H1 (cell line): ENCODE data around the gene BZW2. TPM values are rescaled to one million over a fixed set of nuclear protein-coding genes. Genes with fewer than 3 reads are reported as not detected.

Source experiments
- CTCF ChIA-PET: fragments of 300-600 bp; sonication (Branson Sonifier 250); formaldehyde crosslinking; loops from one replicate; lab custom pipeline; 2021; ENCODE audit not compliant: partially characterized antibody; lab: Charles Lee
- POLR2A ChIA-PET: fragments of 300-600 bp; sonication (Branson Sonifier 250); formaldehyde crosslinking; loops from one replicate; lab custom pipeline; 2021; ENCODE audit warnings: inconsistent platforms; ENCODE audit not compliant: partially characterized antibody; lab: Charles Lee
- DNase-seq, 2 experiments: peaks; one replicate each; pipeline versions ENCODE4 v3.0.0 to v3.0.0-alpha.2; 2010 to 2022; ENCODE audit warnings: low spot score in 2 of 2, low read depth in 1 of 2, mixed read lengths in 1 of 2
- FAIRE-seq: peaks from 2 replicates; lab custom pipeline; 2011; peaks lifted over from hg19 to GRCh38; lab: Jason Lieb, UNC
- H2AFZ ChIP-seq: 2 replicates; pipeline ENCODE4 v1.8.1; 2012; ENCODE audit warnings: low read length, inconsistent platforms
- H2AK5ac ChIP-seq: 2 replicates; pipeline ENCODE4 v1.6.1; 2013; ENCODE audit warnings: low read depth, low read length
- H2BK120ac ChIP-seq: replicated peaks from 2 replicates; pipeline ENCODE3; 2013; ENCODE audit warnings: low read depth, low read length, inconsistent platforms
- H2BK12ac ChIP-seq: 2 replicates; pipeline ENCODE4 v1.6.1; 2013; ENCODE audit warnings: low read depth, low read length
- H2BK15ac ChIP-seq: 2 replicates; pipeline ENCODE4 v1.6.1; 2013; ENCODE audit warnings: low read length
- H2BK20ac ChIP-seq: 2 replicates; pipeline ENCODE4 v1.6.1; 2013; ENCODE audit warnings: low read length
- H2BK5ac ChIP-seq: 2 replicates; pipeline ENCODE4 v1.6.1; 2013; ENCODE audit warnings: low read depth, low read length
- H3K14ac ChIP-seq: 2 replicates; pipeline ENCODE4 v1.6.1; 2013; ENCODE audit warnings: inconsistent platforms; ENCODE audit not compliant: insufficient read length
- H3K18ac ChIP-seq: 2 replicates; pipeline ENCODE4 v1.6.1; 2013; ENCODE audit warnings: low read length; ENCODE audit errors: extremely low read depth
- H3K23ac ChIP-seq: 2 replicates; pipeline ENCODE4 v1.6.1; 2013; ENCODE audit warnings: inconsistent platforms; ENCODE audit not compliant: insufficient read length
- H3K23me2 ChIP-seq: 2 replicates; pipeline ENCODE4 v1.6.1; 2013; ENCODE audit warnings: low read depth, low read length
- H3K27ac ChIP-seq: 2 replicates; pipeline ENCODE4 v1.6.1; 2011; ENCODE audit warnings: low read depth, low read length, inconsistent platforms
- H3K27me3 ChIP-seq, 4 experiments: replicated peaks in 1 of 4; 1 replicate in 1 of 4; 2 replicates in 3 of 4; pipeline versions ENCODE4 v1.6.1 to v1.8.1; 2011 to 2013; ENCODE audit warnings: low read length in 3 of 4, mild to moderate bottlenecking in 3 of 4, inconsistent platforms in 2 of 4, mixed read lengths in 2 of 4, moderate library complexity in 1 of 4; ENCODE audit not compliant: control insufficient read depth in 3 of 4, insufficient read depth in 3 of 4; ENCODE audit errors: extremely low read depth in 1 of 4
- H3K36me3 ChIP-seq, 4 experiments: 2 replicates each; pipeline versions ENCODE4 v1.6.1 to v1.8.1; 2011 to 2013; ENCODE audit warnings: mild to moderate bottlenecking in 4 of 4, low read length in 3 of 4, moderate library complexity in 2 of 4, control low read depth in 1 of 4, inconsistent platforms in 1 of 4; ENCODE audit not compliant: insufficient read depth in 4 of 4, control insufficient read depth in 2 of 4
- H3K4ac ChIP-seq: replicated peaks from 2 replicates; pipeline ENCODE3; 2013; ENCODE audit warnings: low read length, low read depth, mixed read lengths, inconsistent platforms; ENCODE audit not compliant: insufficient read length
- H3K4me1 ChIP-seq, 4 experiments: replicated peaks in 1 of 4; 1 replicate in 1 of 4; 2 replicates in 3 of 4; pipeline versions ENCODE4 v1.6.1 to v1.8.1; 2011 to 2013; ENCODE audit warnings: low read length in 3 of 4, inconsistent platforms in 2 of 4, mixed read lengths in 1 of 4; ENCODE audit not compliant: insufficient read depth in 4 of 4, control insufficient read depth in 3 of 4
- H3K4me2 ChIP-seq, 2 experiments: 2 replicates each; pipeline versions ENCODE4 v1.6.1 to v1.8.1; 2011 to 2013; ENCODE audit warnings: low read depth in 2 of 2, low read length in 2 of 2, control low read depth in 1 of 2, inconsistent platforms in 1 of 2, mild to moderate bottlenecking in 1 of 2; ENCODE audit not compliant: insufficient read depth in 1 of 2
- H3K4me3 ChIP-seq, 4 experiments: fragments of 200-600, 300-600 bp in 1 of 4; sonication (generic), shearing (Covaris generic), sonication (Bioruptor Twin) in 1 of 4; 2 replicates each; pipeline versions ENCODE4 v1.5.1 to v1.8.1; 2011 to 2016; ENCODE audit warnings: low read length in 4 of 4, low read depth in 3 of 4, control low read depth in 2 of 4, inconsistent platforms in 2 of 4, mild to moderate bottlenecking in 2 of 4, mixed read lengths in 1 of 4, moderate library complexity in 1 of 4; ENCODE audit not compliant: insufficient read depth in 2 of 4; ENCODE audit errors: extremely low read depth in 1 of 4
- H3K56ac ChIP-seq: replicated peaks from 2 replicates; pipeline ENCODE3; 2013; ENCODE audit warnings: low read depth, mild to moderate bottlenecking, mixed read lengths, low read length, inconsistent platforms; ENCODE audit not compliant: insufficient read length
- H3K79me1 ChIP-seq: 2 replicates; pipeline ENCODE4 v1.6.1; 2013; ENCODE audit warnings: low read depth, low read length, control low read depth
- H3K79me2 ChIP-seq, 2 experiments: 2 replicates each; pipeline versions ENCODE4 v1.6.1 to v1.8.1; 2012 to 2013; ENCODE audit warnings: low read length in 2 of 2, mild to moderate bottlenecking in 2 of 2, inconsistent platforms in 1 of 2; ENCODE audit not compliant: insufficient read depth in 2 of 2, control insufficient read depth in 1 of 2
- H3K9ac ChIP-seq, 4 experiments: replicated peaks in 1 of 4; 1 replicate in 1 of 4; 2 replicates in 3 of 4; pipeline versions ENCODE4 v1.6.1 to v1.8.1; 2011 to 2013; ENCODE audit warnings: low read depth in 3 of 4, low read length in 3 of 4, control low read depth in 2 of 4, mild to moderate bottlenecking in 2 of 4, moderate library complexity in 2 of 4, inconsistent platforms in 1 of 4; ENCODE audit errors: extremely low read depth in 1 of 4
- H3K9me3 ChIP-seq, 2 experiments: 2 replicates each; pipeline versions ENCODE4 v1.6.1 to v1.8.1; 2012 to 2013; ENCODE audit warnings: mild to moderate bottlenecking in 2 of 2, moderate library complexity in 2 of 2, control low read depth in 1 of 2, inconsistent platforms in 1 of 2, low read depth in 1 of 2, low read length in 1 of 2, mixed read lengths in 1 of 2; ENCODE audit not compliant: insufficient read depth in 2 of 2
- H4K20me1 ChIP-seq, 2 experiments: replicated peaks in 1 of 2; 2 replicates each; pipeline versions ENCODE3 to v1.8.1; 2011 to 2013; ENCODE audit warnings: inconsistent platforms in 2 of 2, low read length in 2 of 2, mild to moderate bottlenecking in 1 of 2; ENCODE audit not compliant: insufficient read depth in 2 of 2, control insufficient read depth in 1 of 2
- H4K5ac ChIP-seq: 2 replicates; pipeline ENCODE4 v1.6.1; 2013; ENCODE audit warnings: low read length, low read depth, mixed read lengths, inconsistent platforms; ENCODE audit not compliant: insufficient read length
- H4K8ac ChIP-seq: 2 replicates; pipeline ENCODE4 v1.8.0; 2013; ENCODE audit warnings: mild to moderate bottlenecking, moderate library complexity, low read length, inconsistent platforms; ENCODE audit not compliant: insufficient read depth; ENCODE audit errors: extremely low read depth
- H4K91ac ChIP-seq: replicated peaks from 2 replicates; pipeline ENCODE3; 2013; ENCODE audit warnings: low read length, mixed read lengths, inconsistent platforms; ENCODE audit not compliant: insufficient read length
- RAD21 ChIP-seq, 2 experiments: IDR thresholded peaks in 1 of 2; conservative IDR thresholded peaks in 1 of 2; 2 replicates each; pipeline ENCODE4 v1.6.1; 2011; ENCODE audit warnings: low read depth in 2 of 2, low read length in 2 of 2, improper control_type of control experiment in 1 of 2, inconsistent platforms in 1 of 2, mild to moderate bottlenecking in 1 of 2, moderate library complexity in 1 of 2
- TEAD4 ChIP-seq: IDR thresholded peaks from 2 replicates; pipeline ENCODE4 v1.6.1; 2012; ENCODE audit warnings: low read depth, low read length, inconsistent platforms, mixed read lengths
- WGBS, 2 experiments: shearing (Covaris generic) in 1 of 2; methylation state at CpG; one replicate each; pipeline versions ENCODE4 v1.1.6 to v1.1.7; 2013 to 2015; ENCODE audit warnings: low lambda C conversion rate in 2 of 2, mixed read lengths in 2 of 2, inconsistent platforms in 1 of 2, low coverage in 1 of 2, missing lambda C conversion rate in 1 of 2; ENCODE audit not compliant: insufficient replicate concordance in 2 of 2, insufficient coverage in 1 of 2, insufficient read length in 1 of 2; ENCODE audit errors: extremely low coverage in 1 of 2, missing lambda C conversion rate in 1 of 2; 5-methylcytosine and 5-hydroxymethylcytosine counted together
- polyA plus RNA-seq, 7 experiments: library from polyadenylated mRNA; depleted of rRNA in 3 of 7; stranded (reverse) in 5 of 7; unstranded in 2 of 7; fragments of >200 nt in 5 of 7; fragments of 200-250 nt in 2 of 7; gene quantifications; 1 replicate in 5 of 7; 2 replicates in 1 of 7; 4 replicates in 1 of 7; pipeline versions ENCODE4 v1.2.1 to v1.2.3, GENCODE V29; 2011 to 2013; ENCODE audit warnings: missing spikeins in 2 of 7, mixed read lengths in 2 of 7
- total RNA-seq: library from RNA; stranded (reverse); fragmentation: NEBNext Ultra II Directional; extraction: Animal tissue kit (Norgen Biotek cat#: 25700); gene quantifications from 2 replicates; pipeline ENCODE4 v1.2.1, GENCODE V29; 2021

BZW2 gene
- total and polyA plus RNA-seq, 2 of the 8 experiments (the other 6 are each of a cell fraction or from before 2014, with no cell fraction given): 32.3 to 103 TPM

DNA sequence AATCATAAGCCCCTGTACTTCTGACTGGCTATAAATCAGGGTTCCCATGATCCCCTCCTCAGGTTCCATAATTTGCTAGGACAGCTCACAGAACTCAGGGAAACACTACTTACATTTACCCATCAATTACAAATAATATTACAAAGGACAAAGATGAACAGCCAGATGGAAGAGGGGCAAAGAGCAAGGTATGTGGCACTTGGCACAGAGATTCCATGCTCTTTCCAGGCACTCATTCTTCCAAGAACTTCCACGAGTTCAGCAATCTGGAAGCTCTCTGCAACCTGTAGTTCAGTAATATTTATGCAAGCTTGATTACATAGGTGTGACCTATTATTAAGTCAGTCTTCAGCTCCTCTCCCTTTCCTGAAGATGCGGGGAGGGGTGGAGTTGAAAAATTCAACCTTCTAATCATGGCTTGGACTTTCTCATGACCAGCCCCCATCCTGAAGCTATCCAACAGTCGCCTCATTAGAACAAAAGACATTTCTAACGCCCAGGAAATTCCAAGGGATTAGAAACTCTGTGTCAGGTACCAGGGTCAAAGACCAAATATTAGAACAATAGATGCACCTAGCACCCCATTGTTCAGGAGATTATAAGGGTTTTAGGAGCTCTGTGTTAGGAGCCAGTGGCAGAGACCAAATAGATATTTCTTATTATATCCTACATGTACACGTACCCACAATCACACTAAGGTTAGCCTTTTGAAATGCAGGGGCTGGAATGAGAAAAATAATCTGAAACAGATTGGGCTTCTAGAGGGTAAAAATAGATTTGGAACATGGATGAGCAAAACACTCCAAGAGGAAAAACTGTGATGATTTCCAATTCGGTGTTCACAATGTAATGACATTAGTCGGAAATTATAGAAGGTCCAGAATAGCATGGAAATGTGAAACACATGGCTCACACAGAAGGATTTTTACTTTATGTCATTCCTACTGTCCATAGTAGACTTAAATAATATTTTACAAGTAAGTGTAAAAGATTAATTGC lies 7.4 kb upstream of the BZW2 start:
- no peaks in the 10 kb centered on the region for H4K20me1 ChIP-seq
- H4K8ac ChIP-seq: no peak overlapping the region
- H3K4me2 ChIP-seq: peak overlapping the region in 1 of 2 experiments; percentile 24; a peak in 1 of 4 replicates
- DNase-seq (no peak), FAIRE-seq (no peak)
- H2BK20ac ChIP-seq: no peak overlapping the region
- no peak overlapping the region for H3K56ac ChIP-seq
- no peak overlapping the region for H3K23ac ChIP-seq
- H4K91ac ChIP-seq: no peak overlapping the region
- no peak overlapping the region for H3K18ac ChIP-seq
- POLR2A ChIA-PET: no interaction called here
- peaks cover 0 to 11% of the 10 kb centered on the region in 2 experiments; a peak in 2 of 4 replicates for H3K79me2 ChIP-seq
- H3K27me3 ChIP-seq: no peaks in the 10 kb centered on the region
- no peak overlapping the region for H2BK120ac ChIP-seq
- WGBS, 2 experiments: 86% methylated on average over 7 of the region's 7 CpGs; no CpG with 5 or more reads in 1 of the 2 experiments
- H3K79me1 ChIP-seq: no peaks in the 10 kb centered on the region
- H3K14ac ChIP-seq: no peak overlapping the region
- H2BK15ac ChIP-seq: no peak overlapping the region
- no peaks in the 10 kb centered on the region for H3K9me3 ChIP-seq
- H4K5ac ChIP-seq: no peak overlapping the region
- no peak overlapping the region for H3K9ac ChIP-seq
- CTCF ChIA-PET: interaction anchor here (0.9 kb wide), 1 partner anchor 49 kb away, joined by 4 read pairs; no protein-coding TSS in a partner anchor
- H3K36me3 ChIP-seq: peaks cover 0 to 2% (median 0%) of the 10 kb centered on the region in 4 experiments; a peak in 1 of 8 replicates
- H2BK12ac ChIP-seq: no peak overlapping the region
- H3K23me2 ChIP-seq: no peaks in the 10 kb centered on the region
- no peak overlapping the region for H2AK5ac ChIP-seq
- H3K4ac ChIP-seq: no peak overlapping the region
- no peak overlapping the region for H3K4me3 ChIP-seq
- H3K4me1 ChIP-seq: peaks cover 0 to 2% (median 0%) of the 10 kb centered on the region in 4 experiments; a peak in 2 of 7 replicates
- H2BK5ac ChIP-seq: no peak overlapping the region
- TF ChIP-seq TEAD4 (peak; percentile 42; the same call in 1 of the 2 replicates), RAD21 (IDR thresholded peaks at IDR 0.05 in 1 of 2, conservative IDR thresholded peaks at IDR 0.05 in 1 of 2; ENCODE audit: low read depth in 2 of 2, low read length in 2 of 2) (no peak)
- no peak overlapping the region for H3K27ac ChIP-seq
- no peak overlapping the region for H2AFZ ChIP-seq
